K562 (cell line): Measurements from ENCODE around the gene CASTOR1. TPM values are rescaled to one million over a fixed set of nuclear protein-coding genes. Genes with fewer than 3 reads are reported as not detected.

ENCODE experiments used
- ATAC-seq: fragments of 200-7000 bp; cut with Tn5 transposase; 3 replicates; pipeline ENCODE4 v1.9.1; 2020; ENCODE audit warnings: moderate library complexity
- BruUV-seq: library from RNA; stranded (reverse); fragments of 400-500 nt; replicated peaks from 2 replicates; lab custom pipeline; 2021; lab: Mats Ljungman, UMichigan
- CTCF ChIA-PET: fragments of 300-600 bp; formaldehyde crosslinking; extraction: SDS; loops from one replicate; lab custom pipeline; 2021; ENCODE audit warnings: low intra/inter-chr PET ratio; lab: Yijun Ruan, JAX
- POLR2A ChIA-PET: fragments of 300-600, 350-650 bp; sonication (Branson Sonifier 250); formaldehyde crosslinking; extraction: SDS; loops from one replicate; lab custom pipeline; 2021; ENCODE audit warnings: antibody characterized with exemption, inconsistent platforms; lab: Yijun Ruan, JAX
- DNase-seq, 4 experiments: peaks; one replicate each; pipeline versions ENCODE4 v3.0.0 to v3.0.0-alpha.2; 2011 to 2018; ENCODE audit warnings: low spot score in 3 of 4, mixed read lengths in 3 of 4; ENCODE audit errors: extremely low read depth in 1 of 4
- FAIRE-seq: peaks from 2 replicates; lab custom pipeline; 2011; peaks lifted over from hg19 to GRCh38; lab: Jason Lieb, UNC
- H2AFZ ChIP-seq: 2 replicates; pipeline ENCODE4 v1.6.0; 2011; ENCODE audit warnings: low read depth, low read length, control low read depth, inconsistent platforms
- H3K27ac ChIP-seq: fragments of 200-600 bp; 3 replicates; pipeline ENCODE4 v1.8.0; 2011; ENCODE audit warnings: low read depth, mild to moderate bottlenecking, control low read depth, inconsistent platforms, low read length, moderate library complexity, mixed read lengths; ENCODE audit errors: extremely low read depth
- H3K27me3 ChIP-seq, 2 experiments: fragments of 300-600 bp in 1 of 2; 2 replicates in 1 of 2; 3 replicates in 1 of 2; pipeline versions ENCODE4 v1.6.0 to v1.8.0; 2011; ENCODE audit warnings: inconsistent platforms in 2 of 2, low read length in 2 of 2, mild to moderate bottlenecking in 1 of 2, mixed read lengths in 1 of 2, moderate library complexity in 1 of 2; ENCODE audit not compliant: control insufficient read depth in 2 of 2, insufficient read depth in 2 of 2
- H3K36me3 ChIP-seq: fragments of 300-600 bp; 3 replicates; pipeline ENCODE4 v1.8.0; 2011; ENCODE audit warnings: mild to moderate bottlenecking, low read length, inconsistent platforms; ENCODE audit not compliant: control insufficient read depth, insufficient read depth
- H3K4me1 ChIP-seq, 2 experiments: fragments of 200-600 bp in 1 of 2; replicated peaks in 1 of 2; 2 replicates in 1 of 2; 3 replicates in 1 of 2; pipeline versions ENCODE4 v1.5.1 to v1.8.0; 2011; ENCODE audit warnings: inconsistent platforms in 2 of 2, low read length in 2 of 2, mild to moderate bottlenecking in 1 of 2, mixed read lengths in 1 of 2, moderate library complexity in 1 of 2; ENCODE audit not compliant: control insufficient read depth in 2 of 2, insufficient read depth in 2 of 2
- H3K4me2 ChIP-seq: 2 replicates; pipeline ENCODE4 v1.6.1; 2011; ENCODE audit warnings: low read length, control low read depth, inconsistent platforms, mixed read lengths; ENCODE audit not compliant: insufficient read depth
- H3K4me3 ChIP-seq: fragments of 200-600 bp; sonication (generic), shearing (Covaris generic); 2 replicates; pipeline ENCODE4 v1.5.1; 2016; ENCODE audit warnings: control low read depth, inconsistent platforms
- H3K79me2 ChIP-seq: fragments of 200-600 bp; 3 replicates; pipeline ENCODE4 v1.8.0; 2011; ENCODE audit warnings: low read length, inconsistent platforms; ENCODE audit not compliant: control insufficient read depth, insufficient read depth
- H3K9ac ChIP-seq, 2 experiments: 2 replicates each; pipeline versions ENCODE4 v1.6.0 to v1.6.1; 2011; ENCODE audit warnings: low read depth in 2 of 2, low read length in 2 of 2, control low read depth in 1 of 2, inconsistent platforms in 1 of 2, mild to moderate bottlenecking in 1 of 2, mixed read lengths in 1 of 2; ENCODE audit not compliant: insufficient read depth in 1 of 2
- H3K9me1 ChIP-seq: one replicate; pipeline ENCODE4 v1.6.0; 2011; ENCODE audit warnings: inconsistent platforms, mild to moderate bottlenecking, low read length, moderate library complexity; ENCODE audit not compliant: control insufficient read depth, insufficient read depth
- H3K9me3 ChIP-seq: replicated peaks from 2 replicates; pipeline ENCODE4 v1.5.1; 2011; ENCODE audit warnings: low read depth, low read length, inconsistent platforms; ENCODE audit not compliant: control insufficient read depth, insufficient read depth
- H4K20me1 ChIP-seq: replicated peaks from 2 replicates; pipeline ENCODE4 v1.6.1; 2011; ENCODE audit warnings: low read length, inconsistent platforms, mixed read lengths; ENCODE audit not compliant: control insufficient read depth, insufficient read depth
- CHD4 ChIP-seq: fragments of 200-600 bp; sonication (generic); IDR thresholded peaks from 3 replicates; pipeline ENCODE4 v1.6.1; 2012; ENCODE audit warnings: low read depth, mild to moderate bottlenecking, mixed read lengths, low read length, inconsistent platforms; ENCODE audit not compliant: insufficient read depth, insufficient replicate concordance, poor library complexity, severe bottlenecking
- E2F3 ChIP-seq: fragments of 250-450 bp; sonication (Bioruptor Pico); IDR thresholded peaks from 2 replicates; pipeline ENCODE4 v1.4.0; 2020; ENCODE audit warnings: mild to moderate bottlenecking
- FOXK2 ChIP-seq, 2 experiments: fragments of 450-650 bp; IDR thresholded peaks in 1 of 2; conservative IDR thresholded peaks in 1 of 2; 2 replicates each; pipeline ENCODE4 v1.6.1; 2016; ENCODE audit warnings: low read depth in 2 of 2, mild to moderate bottlenecking in 1 of 2
- SIX5 ChIP-seq, 2 experiments: IDR thresholded peaks; 2 replicates each; pipeline ENCODE4 v1.6.1; 2011; ENCODE audit warnings: low read length in 2 of 2, borderline replicate concordance in 1 of 2, low read depth in 1 of 2, mild to moderate bottlenecking in 1 of 2, moderate library complexity in 1 of 2; ENCODE audit not compliant: insufficient read depth in 1 of 2
- SNIP1 ChIP-seq: fragments of 450-650 bp; IDR thresholded peaks from 2 replicates; pipeline ENCODE4 v1.7.1; 2017; ENCODE audit warnings: low read depth, mild to moderate bottlenecking
- ZNF146 ChIP-seq: IDR thresholded peaks from one replicate; pipeline ENCODE4 v1.6.1; 2018; ENCODE audit warnings: missing compliant biosample characterization; ENCODE audit not compliant: unreplicated experiment
- ZNF668 ChIP-seq: fragments of 250-450 bp; sonication (Bioruptor Pico); IDR thresholded peaks from 2 replicates; pipeline ENCODE4 v1.8.0; 2022; ENCODE audit warnings: mild to moderate bottlenecking, inconsistent platforms
- WGBS: fragments of 100-300 bp; shearing (Covaris generic); methylation state at CpG from one replicate; pipeline ENCODE4 v1.1.6; 2016; ENCODE audit warnings: low coverage, mixed read lengths; ENCODE audit not compliant: insufficient coverage; ENCODE audit errors: missing lambda C conversion rate; 5-methylcytosine and 5-hydroxymethylcytosine counted together
- in situ Hi-C: fragments of 300-500 bp; cut with MboI; formaldehyde crosslinking; loops from 4 replicates; pipeline ENCODE4 v1.15.0; 2018; ENCODE audit warnings: inconsistent platforms, mixed read lengths
- intact Hi-C: fragments of 100-400 bp; cut with micrococcal nuclease; formaldehyde crosslinking; loops from 2 replicates; pipeline ENCODE4 v1.14.2; 2022
- polyA plus RNA-seq, 8 experiments: library from polyadenylated mRNA; depleted of rRNA in 4 of 8; stranded (reverse) in 5 of 8; unstranded in 3 of 8; fragments of >200 nt; fragmentation: Nextera tagmentation in 2 of 8; fragmentation: Illumina TruSeq in 1 of 8; extraction: Ambion mirVana in 2 of 8; extraction: Trizol in 1 of 8; gene quantifications; 2 replicates each; pipeline versions ENCODE4 v1.2.1 to v1.2.3, GENCODE V29; 2011 to 2014; ENCODE audit warnings: inconsistent platforms in 1 of 8, missing spikeins in 1 of 8
- total RNA-seq, 7 experiments: library from RNA; depleted of rRNA in 6 of 7; stranded (reverse); fragments of >200 nt in 6 of 7; fragmentation: Illumina TruSeq in 2 of 7; extraction: Trizol in 2 of 7; gene quantifications; 2 replicates each; pipeline versions ENCODE4 v1.2.1 to v1.2.3, GENCODE V29; 2011 to 2021; ENCODE audit warnings: low replicate concordance in 1 of 7
- TF ChIP-seq, protein P1 (sequence below): conservative IDR thresholded peaks from 2 replicates; pipeline ENCODE4 v1.6.1; 2011; ENCODE audit warnings: low read depth, mild to moderate bottlenecking, low read length; ENCODE audit not compliant: control insufficient read depth
- TF ChIP-seq, protein P2 (sequence below): sonication (generic); formaldehyde crosslinking; IDR thresholded peaks from 2 replicates; pipeline ENCODE4 v1.8.1; 2022; ENCODE audit warnings: missing genetic modification reagents
- TF ChIP-seq, protein P3 (sequence below): IDR thresholded peaks from 2 replicates; pipeline ENCODE4 v1.6.1; 2011; ENCODE audit warnings: borderline replicate concordance, low read depth, mild to moderate bottlenecking, moderate library complexity, low read length; ENCODE audit not compliant: insufficient read depth, poor library complexity, severe bottlenecking

CASTOR1 gene
- total and polyA plus RNA-seq, 9 of the 15 experiments (the other 6 are each of a cell fraction or from before 2014, with no cell fraction given) = 0.35 to 2.6 (median 1.1) TPM

DNA sequence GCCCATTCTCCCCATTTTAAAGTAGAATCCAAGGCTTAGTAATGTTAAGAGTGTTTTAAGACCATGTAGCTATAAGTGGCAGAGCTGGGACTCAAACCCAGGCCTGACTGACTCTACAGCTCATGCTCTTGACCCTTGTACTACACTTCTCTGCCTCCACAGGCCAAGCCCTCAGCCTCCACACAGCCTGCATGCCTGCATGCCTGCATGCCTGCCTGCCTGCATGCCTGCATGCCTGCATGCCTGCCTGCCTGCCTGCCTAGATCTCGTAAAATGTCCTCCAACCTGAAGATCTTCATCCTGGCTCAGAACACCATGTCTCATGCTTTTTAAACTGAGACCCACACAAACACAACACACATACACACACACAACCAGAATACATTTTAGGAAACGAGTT lies 18.8 kb upstream of the CASTOR1 start:
- Histone ChIP-seq H3K9ac (no peak overlapping the region), H2AFZ (no peak overlapping the region), H3K4me3 (no peak overlapping the region), H4K20me1 (no peaks in the 10 kb centered on the region; the same call in 1 of the 2 replicates), H3K4me2 (no peak overlapping the region), H3K9me3 (no peaks in the 10 kb centered on the region), H3K4me1 (peaks cover 5 to 44% of the 10 kb centered on the region in 2 experiments; a peak in 4 of 5 replicates), H3K27ac (no peak overlapping the region), H3K36me3 (peaks cover 10% of the 10 kb centered on the region; the same call in 1 of the 3 replicates), H3K79me2 (peaks cover 10% of the 10 kb centered on the region), H3K27me3 (no peaks in the 10 kb centered on the region), H3K9me1 (no peaks in the 10 kb centered on the region)
- intact Hi-C loops = no loop called here
- ATAC-seq = no peak
- ChIA-PET POLR2A (interaction anchor here (1.9 kb wide), 1 partner anchor 13 kb away, joined by 6 read pairs; no protein-coding TSS in a partner anchor), CTCF (interaction anchor here (0.6 kb wide), 1 partner anchor 203 kb away, joined by 3 read pairs; no protein-coding TSS in a partner anchor)
- BruUV-seq = no TSS peak
- in situ Hi-C loops = no loop called here
- 68% methylated on average over 2 of the region's 2 CpGs for WGBS
- no peak for FAIRE-seq
- DNase-seq = no peak
- TF ChIP-seq ZNF668 = no peak
- no peak for TF ChIP-seq SNIP1
- TF ChIP-seq, protein P1, sequence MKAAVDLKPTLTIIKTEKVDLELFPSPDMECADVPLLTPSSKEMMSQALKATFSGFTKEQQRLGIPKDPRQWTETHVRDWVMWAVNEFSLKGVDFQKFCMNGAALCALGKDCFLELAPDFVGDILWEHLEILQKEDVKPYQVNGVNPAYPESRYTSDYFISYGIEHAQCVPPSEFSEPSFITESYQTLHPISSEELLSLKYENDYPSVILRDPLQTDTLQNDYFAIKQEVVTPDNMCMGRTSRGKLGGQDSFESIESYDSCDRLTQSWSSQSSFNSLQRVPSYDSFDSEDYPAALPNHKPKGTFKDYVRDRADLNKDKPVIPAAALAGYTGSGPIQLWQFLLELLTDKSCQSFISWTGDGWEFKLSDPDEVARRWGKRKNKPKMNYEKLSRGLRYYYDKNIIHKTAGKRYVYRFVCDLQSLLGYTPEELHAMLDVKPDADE = no peak
- TF ChIP-seq CHD4 = no peak
- TF ChIP-seq, protein P2, sequence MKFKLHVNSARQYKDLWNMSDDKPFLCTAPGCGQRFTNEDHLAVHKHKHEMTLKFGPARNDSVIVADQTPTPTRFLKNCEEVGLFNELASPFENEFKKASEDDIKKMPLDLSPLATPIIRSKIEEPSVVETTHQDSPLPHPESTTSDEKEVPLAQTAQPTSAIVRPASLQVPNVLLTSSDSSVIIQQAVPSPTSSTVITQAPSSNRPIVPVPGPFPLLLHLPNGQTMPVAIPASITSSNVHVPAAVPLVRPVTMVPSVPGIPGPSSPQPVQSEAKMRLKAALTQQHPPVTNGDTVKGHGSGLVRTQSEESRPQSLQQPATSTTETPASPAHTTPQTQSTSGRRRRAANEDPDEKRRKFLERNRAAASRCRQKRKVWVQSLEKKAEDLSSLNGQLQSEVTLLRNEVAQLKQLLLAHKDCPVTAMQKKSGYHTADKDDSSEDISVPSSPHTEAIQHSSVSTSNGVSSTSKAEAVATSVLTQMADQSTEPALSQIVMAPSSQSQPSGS (CRISPR knock-in tag) = no peak
- no peak for TF ChIP-seq E2F3 (CRISPR knock-in tag)
- TF ChIP-seq, protein P3, sequence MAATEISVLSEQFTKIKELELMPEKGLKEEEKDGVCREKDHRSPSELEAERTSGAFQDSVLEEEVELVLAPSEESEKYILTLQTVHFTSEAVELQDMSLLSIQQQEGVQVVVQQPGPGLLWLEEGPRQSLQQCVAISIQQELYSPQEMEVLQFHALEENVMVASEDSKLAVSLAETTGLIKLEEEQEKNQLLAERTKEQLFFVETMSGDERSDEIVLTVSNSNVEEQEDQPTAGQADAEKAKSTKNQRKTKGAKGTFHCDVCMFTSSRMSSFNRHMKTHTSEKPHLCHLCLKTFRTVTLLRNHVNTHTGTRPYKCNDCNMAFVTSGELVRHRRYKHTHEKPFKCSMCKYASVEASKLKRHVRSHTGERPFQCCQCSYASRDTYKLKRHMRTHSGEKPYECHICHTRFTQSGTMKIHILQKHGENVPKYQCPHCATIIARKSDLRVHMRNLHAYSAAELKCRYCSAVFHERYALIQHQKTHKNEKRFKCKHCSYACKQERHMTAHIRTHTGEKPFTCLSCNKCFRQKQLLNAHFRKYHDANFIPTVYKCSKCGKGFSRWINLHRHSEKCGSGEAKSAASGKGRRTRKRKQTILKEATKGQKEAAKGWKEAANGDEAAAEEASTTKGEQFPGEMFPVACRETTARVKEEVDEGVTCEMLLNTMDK = no peak
- TF ChIP-seq SIX5 (IDR thresholded peaks at IDR 0.05; ENCODE audit: borderline replicate concordance in 1 of 2, insufficient read depth in 1 of 2, low read depth in 1 of 2, low read length in 2 of 2) = no peak
- no peak for TF ChIP-seq ZNF146 (CRISPR knock-in tag)
- TF ChIP-seq FOXK2 (conservative IDR thresholded peaks at IDR 0.05 in 1 of 2, IDR thresholded peaks at IDR 0.05 in 1 of 2; ENCODE audit: low read depth in 2 of 2) = no peak
